NT2/D1 (cell line): ENCODE measurements around the gene OR7D2.

ENCODE experiments used
- SUZ12 ChIP-seq: IDR thresholded peaks from 2 replicates; pipeline ENCODE4 v1.6.1; 2011; ENCODE audit not compliant: insufficient read length, insufficient read depth; ENCODE audit errors: extremely low read depth
- YY1 ChIP-seq: IDR thresholded peaks from 2 replicates; pipeline ENCODE4 v1.6.1; 2011; ENCODE audit not compliant: insufficient read length, insufficient read depth
- ZNF274 ChIP-seq: IDR thresholded peaks from 2 replicates; pipeline ENCODE4 v1.6.1; 2011; ENCODE audit warnings: mild to moderate bottlenecking, low read depth, low read length

- TF ChIP-seq ZNF274 (no peak), SUZ12 (no peak), YY1 (no peak)
Observed at GRCh38 chr19:9150650-9151049, 28.1 kb upstream of the OR7D2 start.
